ENCODE results near the gene COPS4. TPM values are rescaled to one million over a fixed set of nuclear protein-coding genes. Genes with fewer than 3 reads are reported as not detected.
"Not testable (repeated sequence)": the region's sequence is repeated elsewhere in the genome, so short reads cannot be mapped to it uniquely, and the experiment has no call there.

Gene COPS4
- total and polyA plus RNA-seq, 3 donors from 2014 or later: 73.2 to 100 (median 87.6) TPM

DNA sequence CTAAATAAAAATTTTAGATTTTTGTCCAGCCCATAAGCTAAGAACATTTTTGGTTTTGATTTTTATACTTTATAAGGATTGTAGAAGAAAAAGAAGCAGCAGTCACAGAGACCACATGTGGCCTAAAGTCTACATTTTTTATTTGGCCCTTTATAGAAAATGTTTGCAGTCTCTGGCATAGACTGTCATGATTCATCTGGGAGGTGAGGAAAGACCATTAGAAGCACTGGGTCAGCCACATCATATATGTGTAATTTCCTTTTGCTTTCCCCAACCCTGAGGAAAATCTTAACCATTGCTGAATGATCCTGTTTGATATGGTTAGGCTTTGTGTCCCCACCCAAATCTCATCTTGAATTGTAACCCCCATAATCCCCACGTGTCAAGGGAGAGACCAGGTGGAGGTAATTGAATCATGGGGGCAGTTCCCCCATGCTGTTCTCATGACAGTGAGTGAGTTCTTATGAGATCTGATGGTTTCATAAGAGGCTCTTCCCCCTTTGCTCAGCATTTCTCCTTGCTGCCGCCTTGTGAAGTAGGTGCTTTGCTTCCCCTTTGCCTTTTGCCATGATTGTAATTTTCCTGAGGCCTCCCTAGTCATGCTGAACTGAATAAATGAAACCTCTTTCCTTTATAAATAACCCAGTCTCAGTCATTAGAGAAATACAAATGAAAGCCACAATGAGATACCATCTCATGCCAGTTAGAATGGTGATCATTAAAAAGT lies 12.1 kb upstream of the COPS4 start:
- Histone ChIP-seq H3K27me3 (no peaks in the 10 kb centered on the region), H3K36me3 (ENCODE audit: low read depth, missing control alignments) (no peaks in the 10 kb centered on the region), H3K27ac (no peak overlapping the region), H3K9me3 (no peaks in the 10 kb centered on the region), H3K4me1 (no peaks in the 10 kb centered on the region), H3K4me3 (no peak overlapping the region)
- DNase-seq: no peak
- intact Hi-C loops (cut with DNase I; ENCODE audit: low total_unique reads): no loop called here
- 87 to 88% methylated on average over 2 of the region's 2 CpGs for WGBS, 2 donors
- TF ChIP-seq POLR2A (IDR thresholded peaks at IDR 0.05): no peak
- TF ChIP-seq, protein P1, sequence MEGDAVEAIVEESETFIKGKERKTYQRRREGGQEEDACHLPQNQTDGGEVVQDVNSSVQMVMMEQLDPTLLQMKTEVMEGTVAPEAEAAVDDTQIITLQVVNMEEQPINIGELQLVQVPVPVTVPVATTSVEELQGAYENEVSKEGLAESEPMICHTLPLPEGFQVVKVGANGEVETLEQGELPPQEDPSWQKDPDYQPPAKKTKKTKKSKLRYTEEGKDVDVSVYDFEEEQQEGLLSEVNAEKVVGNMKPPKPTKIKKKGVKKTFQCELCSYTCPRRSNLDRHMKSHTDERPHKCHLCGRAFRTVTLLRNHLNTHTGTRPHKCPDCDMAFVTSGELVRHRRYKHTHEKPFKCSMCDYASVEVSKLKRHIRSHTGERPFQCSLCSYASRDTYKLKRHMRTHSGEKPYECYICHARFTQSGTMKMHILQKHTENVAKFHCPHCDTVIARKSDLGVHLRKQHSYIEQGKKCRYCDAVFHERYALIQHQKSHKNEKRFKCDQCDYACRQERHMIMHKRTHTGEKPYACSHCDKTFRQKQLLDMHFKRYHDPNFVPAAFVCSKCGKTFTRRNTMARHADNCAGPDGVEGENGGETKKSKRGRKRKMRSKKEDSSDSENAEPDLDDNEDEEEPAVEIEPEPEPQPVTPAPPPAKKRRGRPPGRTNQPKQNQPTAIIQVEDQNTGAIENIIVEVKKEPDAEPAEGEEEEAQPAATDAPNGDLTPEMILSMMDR (IDR thresholded peaks at IDR 0.05): no peak

GRCh38 chr4:83023599-83023998 lies 11.4 kb upstream of the COPS4 start:
- 91 to 100% methylated on average over 1 of the region's 1 CpG for WGBS, 2 donors
- intact Hi-C loops (cut with DNase I; ENCODE audit: low total_unique reads); H3K4me1 ChIP-seq; H3K4me3 ChIP-seq; H3K36me3 ChIP-seq (ENCODE audit: low read depth, missing control alignments); H3K27me3 ChIP-seq; H3K9me3 ChIP-seq; H3K27ac ChIP-seq; DNase-seq: not testable (repeated sequence)

GRCh38 chr4:83024233-83024632 lies 10.8 kb upstream of the COPS4 start:
- H3K4me3 ChIP-seq: no peak overlapping the region
- intact Hi-C loops (cut with DNase I; ENCODE audit: low total_unique reads): no loop called here
- WGBS, 2 donors: 80 to 87% methylated on average over 2 of the region's 2 CpGs
- H3K4me1 ChIP-seq: no peaks in the 10 kb centered on the region
- DNase-seq: no peak
- no peak for TF ChIP-seq POLR2A (IDR thresholded peaks at IDR 0.05)
- TF ChIP-seq, protein P1 (IDR thresholded peaks at IDR 0.05): no peak
- H3K27ac ChIP-seq: no peak overlapping the region
- H3K9me3 ChIP-seq: no peaks in the 10 kb centered on the region
- no peaks in the 10 kb centered on the region for H3K27me3 ChIP-seq
- no peaks in the 10 kb centered on the region for H3K36me3 ChIP-seq (ENCODE audit: low read depth, missing control alignments)

DNA sequence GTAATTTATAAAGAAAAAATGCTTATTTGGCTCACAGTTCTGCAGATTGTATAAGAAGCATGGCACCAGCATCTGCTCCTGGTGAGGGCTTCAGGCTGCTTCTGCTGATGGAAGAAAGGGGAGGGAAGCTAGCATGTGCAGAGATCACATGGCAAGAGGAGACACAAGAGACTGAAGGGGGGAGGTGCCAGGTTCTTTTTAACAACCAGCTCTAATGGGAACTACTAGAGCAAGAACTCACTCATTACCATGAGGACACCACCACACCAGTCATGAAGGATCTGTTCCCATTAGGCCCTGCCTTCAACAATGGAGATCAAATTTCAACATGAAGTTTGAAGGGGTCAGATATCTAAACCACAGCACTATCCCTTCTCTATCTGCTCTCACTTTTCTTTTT lies 9.4 kb upstream of the COPS4 start:
- DNase-seq: no peak
- Histone ChIP-seq H3K4me1 (no peaks in the 10 kb centered on the region), H3K36me3 (ENCODE audit: low read depth, missing control alignments) (no peaks in the 10 kb centered on the region), H3K4me3 (no peak overlapping the region), H3K27me3 (no peaks in the 10 kb centered on the region), H3K27ac (no peak overlapping the region), H3K9me3 (no peaks in the 10 kb centered on the region)
- no peak for TF ChIP-seq POLR2A (IDR thresholded peaks at IDR 0.05)
- TF ChIP-seq, protein P1 (IDR thresholded peaks at IDR 0.05): no peak
- intact Hi-C loops (cut with DNase I; ENCODE audit: low total_unique reads): no loop called here

DNA sequence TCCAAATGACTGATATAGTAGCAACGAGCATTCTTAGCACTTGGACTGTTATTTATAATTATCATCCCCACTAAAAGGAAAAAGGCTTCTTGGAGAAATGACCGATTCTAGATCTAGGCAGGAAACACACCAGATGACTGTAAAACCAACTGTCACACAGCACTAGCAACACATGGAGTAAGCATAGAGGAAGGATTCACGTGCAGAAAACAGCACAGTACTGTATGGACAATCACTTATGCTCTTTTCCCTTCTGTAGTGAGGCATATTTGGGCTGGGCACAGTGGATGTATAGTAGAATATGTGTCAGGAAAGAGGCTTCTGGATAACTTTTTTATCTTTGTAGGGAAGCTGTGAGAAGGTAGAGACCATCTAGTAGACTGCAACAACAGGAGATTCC lies 6.0 kb upstream of the COPS4 start:
- H3K27me3 ChIP-seq: no peaks in the 10 kb centered on the region
- no peaks in the 10 kb centered on the region for H3K9me3 ChIP-seq
- no peak overlapping the region for H3K4me3 ChIP-seq
- H3K4me1 ChIP-seq: no peaks in the 10 kb centered on the region
- no peaks in the 10 kb centered on the region for H3K36me3 ChIP-seq (ENCODE audit: low read depth, missing control alignments)
- DNase-seq: no peak
- WGBS, 2 donors: 54 to 62% methylated on average over 3 of the region's 3 CpGs
- TF ChIP-seq, protein P1 (IDR thresholded peaks at IDR 0.05): no peak
- TF ChIP-seq POLR2A (IDR thresholded peaks at IDR 0.05): no peak
- no peak overlapping the region for H3K27ac ChIP-seq
- intact Hi-C loops (cut with DNase I; ENCODE audit: low total_unique reads): no loop called here
